Gastrocnemius medialis (tissue), 4 donors: ENCODE measurements around the gene KRTAP5-5.

Experiments
- CTCF ChIP-seq, 5 experiments: fragments of 450-650 bp in 3 of 5; fragments of 200-600 bp in 2 of 5; sonication (generic) in 2 of 5; IDR thresholded peaks in 4 of 5; conservative IDR thresholded peaks in 1 of 5; 1 replicate in 4 of 5; 2 replicates in 1 of 5; pipeline ENCODE4 v1.5.1; 2016 to 2019; ENCODE audit warnings: antibody characterized with exemption in 5 of 5, mild to moderate bottlenecking in 3 of 5, moderate library complexity in 3 of 5
- POLR2A ChIP-seq, 2 donors: fragments of 450-650 bp; IDR thresholded peaks; one replicate each; pipeline ENCODE4 v1.6.1; 2017; ENCODE audit warnings: antibody characterized with exemption in 2 of 2, mild to moderate bottlenecking in 2 of 2, moderate library complexity in 2 of 2

DNA sequence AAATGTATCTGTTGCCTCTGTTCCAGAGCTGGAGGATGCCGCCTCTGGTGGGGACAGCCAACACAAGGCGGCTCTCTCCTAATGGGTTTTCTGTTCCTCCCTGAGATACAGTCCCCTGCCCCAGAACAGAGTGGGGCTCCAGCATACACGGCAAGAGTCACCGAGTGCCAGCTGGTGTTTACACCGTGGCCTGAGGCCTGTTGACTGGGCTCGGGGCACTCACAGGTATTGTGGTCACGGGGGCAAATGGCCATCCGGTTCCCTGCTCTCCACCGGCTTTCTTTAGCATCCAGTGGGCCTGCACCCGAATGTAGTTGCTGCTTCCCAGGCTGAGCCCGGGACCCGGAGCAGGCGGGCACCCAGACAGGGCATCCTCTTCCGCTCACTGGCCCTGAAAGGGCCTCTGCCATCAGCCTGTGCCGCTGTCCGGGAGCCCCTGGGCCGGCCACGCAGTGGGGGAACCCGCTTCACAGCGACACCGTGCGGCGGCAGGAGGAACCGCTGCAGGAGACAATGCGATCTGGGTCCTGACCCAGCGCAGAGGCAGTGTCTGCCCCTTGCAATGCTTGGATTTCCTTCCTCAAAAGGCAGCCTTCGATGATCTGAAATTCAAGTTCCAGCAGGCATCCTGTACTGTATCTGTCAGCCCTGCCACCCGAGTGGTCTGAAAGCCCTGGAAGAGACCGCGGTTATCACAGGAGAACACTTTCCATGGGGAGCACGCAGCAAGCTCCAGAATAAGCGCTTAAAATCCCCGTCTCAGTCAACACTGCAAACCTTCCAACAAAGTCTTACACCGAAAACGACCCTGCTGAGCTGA, 859 bp upstream of the KRTAP5-5 start:
- TF ChIP-seq CTCF (IDR thresholded peaks at IDR 0.05 in 4 of 5, conservative IDR thresholded peaks at IDR 0.05 in 1 of 5) (peak; percentile 58 to 92 (median 79)), POLR2A (IDR thresholded peaks at IDR 0.05) (no peak)
